ENCODE measurements around the gene ATR.

- TF ChIP-seq EZH2 (IDR thresholded peaks at IDR 0.05; ENCODE audit: insufficient read depth, low read length) (no peak), CTCF (IDR thresholded peaks at IDR 0.05; ENCODE audit: insufficient read depth, low read depth, low read length) (no peak)
Measured at GRCh38 chr3:142623194-142623593, 44.7 kb upstream of the ATR start.

Data from astrocyte (in vitro differentiated cells and primary cell).